IMR-90 (cell line): ENCODE results near the gene ZNF564. TPM values are rescaled to one million over a fixed set of nuclear protein-coding genes. Genes with fewer than 3 reads are reported as not detected.

Experiments
- ATAC-seq: fragments of 200-7000 bp; cut with Tn5 transposase; 2 replicates; pipeline ENCODE4 v1.9.1; 2020; ENCODE audit warnings: low read depth, mild to moderate bottlenecking, moderate library complexity
- BruUV-seq: library from RNA; stranded (reverse); fragments of 400-500 nt; replicated peaks from 2 replicates; lab custom pipeline; 2021; lab: Mats Ljungman, UMichigan
- CTCF ChIA-PET: fragments of 300-600 bp; formaldehyde crosslinking; extraction: SDS; loops from one replicate; lab custom pipeline; 2021; ENCODE audit warnings: antibody characterized with exemption; lab: Yijun Ruan, JAX
- POLR2A ChIA-PET: fragments of 300-600 bp; sonication (Branson Sonifier 250); formaldehyde crosslinking; loops from one replicate; lab custom pipeline; 2022; ENCODE audit warnings: antibody characterized with exemption; ENCODE audit not compliant: unreplicated experiment; lab: Charles Lee
- DNase-seq: peaks from one replicate; pipeline ENCODE4 v3.0.0; 2013
- H2AFZ ChIP-seq: replicated peaks from 2 replicates; pipeline ENCODE3; 2013; ENCODE audit warnings: low read length, mild to moderate bottlenecking; ENCODE audit not compliant: poor library complexity
- H2AK5ac ChIP-seq: 2 replicates; pipeline ENCODE4 v1.6.1; 2013; ENCODE audit warnings: low read depth, low read length, inconsistent platforms
- H2AK9ac ChIP-seq: replicated peaks from 2 replicates; pipeline ENCODE3; 2013; ENCODE audit warnings: mild to moderate bottlenecking, low read depth, low read length, moderate library complexity; ENCODE audit not compliant: poor library complexity
- H2BK120ac ChIP-seq: 2 replicates; pipeline ENCODE4 v1.6.1; 2013; ENCODE audit warnings: low read depth, low read length, inconsistent platforms
- H2BK15ac ChIP-seq: 3 replicates; pipeline ENCODE4 v1.6.1; 2013; ENCODE audit warnings: low read depth, low read length, inconsistent platforms
- H2BK20ac ChIP-seq: 2 replicates; pipeline ENCODE4 v1.6.1; 2013; ENCODE audit warnings: low read depth, mild to moderate bottlenecking, inconsistent platforms, low read length, moderate library complexity
- H2BK5ac ChIP-seq: 2 replicates; pipeline ENCODE4 v1.6.1; 2013; ENCODE audit warnings: mild to moderate bottlenecking, low read depth, low read length, inconsistent platforms; ENCODE audit not compliant: poor library complexity, severe bottlenecking
- H3K14ac ChIP-seq: replicated peaks from 2 replicates; pipeline ENCODE4 v1.6.1; 2013; ENCODE audit warnings: low read depth, low read length, inconsistent platforms
- H3K18ac ChIP-seq: 2 replicates; pipeline ENCODE4 v1.6.1; 2013; ENCODE audit warnings: low read depth, low read length, control low read depth
- H3K23ac ChIP-seq: 2 replicates; pipeline ENCODE4 v1.6.1; 2013; ENCODE audit warnings: low read depth, low read length, inconsistent platforms
- H3K27ac ChIP-seq: 2 replicates; pipeline ENCODE4 v1.5.1; 2013; ENCODE audit warnings: mild to moderate bottlenecking, control low read depth, low read length; ENCODE audit not compliant: insufficient read depth
- H3K27me3 ChIP-seq: 2 replicates; pipeline ENCODE4 v1.6.1; 2013; ENCODE audit warnings: low read length; ENCODE audit not compliant: control insufficient read depth, insufficient read depth
- H3K36me3 ChIP-seq: 2 replicates; pipeline ENCODE4 v1.6.1; 2013; ENCODE audit warnings: low read length, mixed read lengths; ENCODE audit not compliant: control insufficient read depth, insufficient read depth
- H3K4ac ChIP-seq: 2 replicates; pipeline ENCODE4 v1.6.1; 2013; ENCODE audit warnings: low read depth, low read length, inconsistent platforms
- H3K4me1 ChIP-seq: 2 replicates; pipeline ENCODE4 v1.6.1; 2013; ENCODE audit warnings: low read length, mixed read lengths; ENCODE audit not compliant: control insufficient read depth, insufficient read depth
- H3K4me2 ChIP-seq: 2 replicates; pipeline ENCODE4 v1.6.1; 2013; ENCODE audit warnings: low read depth, mild to moderate bottlenecking, control low read depth, low read length, moderate library complexity
- H3K4me3 ChIP-seq: 2 replicates; pipeline ENCODE4 v1.5.1; 2013; ENCODE audit warnings: low read depth, mild to moderate bottlenecking, control low read depth, low read length, moderate library complexity; ENCODE audit not compliant: insufficient read depth
- H3K56ac ChIP-seq: 2 replicates; pipeline ENCODE4 v1.6.1; 2013; ENCODE audit warnings: low read length, inconsistent platforms; ENCODE audit not compliant: insufficient read depth; ENCODE audit errors: extremely low read depth
- H3K79me1 ChIP-seq, 2 experiments: 2 replicates each; pipeline ENCODE4 v1.6.1; 2013; ENCODE audit warnings: low read length in 2 of 2, inconsistent platforms in 1 of 2, low read depth in 1 of 2
- H3K9ac ChIP-seq: 2 replicates; pipeline ENCODE4 v1.6.1; 2013; ENCODE audit warnings: low read depth, low read length, control low read depth
- H3K9me1 ChIP-seq: 2 replicates; pipeline ENCODE4 v1.6.1; 2013; ENCODE audit warnings: low read length, inconsistent platforms; ENCODE audit not compliant: insufficient read depth
- H3K9me3 ChIP-seq: 2 replicates; pipeline ENCODE4 v1.6.1; 2013; ENCODE audit warnings: low read length; ENCODE audit not compliant: control insufficient read depth, insufficient read depth
- H4K20me1 ChIP-seq: 2 replicates; pipeline ENCODE4 v1.6.1; 2013; ENCODE audit warnings: low read length, inconsistent platforms; ENCODE audit not compliant: insufficient read depth
- H4K5ac ChIP-seq: 2 replicates; pipeline ENCODE4 v1.6.1; 2013; ENCODE audit warnings: mild to moderate bottlenecking, low read depth, low read length, control low read depth
- H4K8ac ChIP-seq, 2 experiments: 2 replicates each; pipeline ENCODE4 v1.6.1; 2013; ENCODE audit warnings: low read depth in 2 of 2, low read length in 2 of 2, control low read depth in 1 of 2, inconsistent platforms in 1 of 2
- H4K91ac ChIP-seq: 2 replicates; pipeline ENCODE4 v1.6.1; 2013; ENCODE audit warnings: low read depth, low read length, inconsistent platforms; ENCODE audit not compliant: insufficient read depth
- CHD1 ChIP-seq: IDR thresholded peaks from 2 replicates; pipeline ENCODE4 v1.6.1; 2012; ENCODE audit warnings: low read depth, low read length, improper control_type of control experiment
- RFX5 ChIP-seq: IDR thresholded peaks from 2 replicates; pipeline ENCODE4 v1.8.0; 2012; ENCODE audit warnings: low read depth, mild to moderate bottlenecking, low read length, moderate library complexity
- WGBS, 2 experiments: methylation state at CpG; one replicate each; pipeline versions ENCODE4 v1.1.5 to v1.1.7; 2013; ENCODE audit warnings: missing lambda C conversion rate in 2 of 2; ENCODE audit not compliant: insufficient read length in 1 of 2; ENCODE audit errors: extremely low coverage in 2 of 2; 5-methylcytosine and 5-hydroxymethylcytosine counted together
- dilution Hi-C: fragments of 300-500 bp; cut with HindIII; formaldehyde crosslinking; loops from one replicate; pipeline ENCODE4 v1.14.3; 2018; ENCODE audit warnings: low sequenced_read_pairs; ENCODE audit not compliant: unreplicated experiment
- in situ Hi-C: fragments of 300-500 bp; cut with MboI; formaldehyde crosslinking; loops from 3 replicates; pipeline ENCODE4 v1.14.3; 2019; ENCODE audit warnings: low sequenced_read_pairs, inconsistent platforms, mixed read lengths
- intact Hi-C: fragments of 100-400 bp; cut with micrococcal nuclease; formaldehyde crosslinking; loops from 2 replicates; pipeline ENCODE4 v1.10.0; 2022
- polyA plus RNA-seq, 3 experiments: library from polyadenylated mRNA; depleted of rRNA; stranded (reverse); fragments of >200 nt; gene quantifications; 2 replicates each; pipeline ENCODE4 v1.2.3, GENCODE V29; 2012; ENCODE audit warnings: low replicate concordance in 1 of 3
- total RNA-seq: library from RNA; depleted of rRNA; stranded (reverse); fragments of >200 nt; gene quantifications from 2 replicates; pipeline ENCODE4 v1.2.3, GENCODE V29; 2012

ZNF564 gene
- total and polyA plus RNA-seq, 2 of the 4 experiments (the other 2 are of a cell fraction): 1.5 to 6.3 TPM

DNA sequence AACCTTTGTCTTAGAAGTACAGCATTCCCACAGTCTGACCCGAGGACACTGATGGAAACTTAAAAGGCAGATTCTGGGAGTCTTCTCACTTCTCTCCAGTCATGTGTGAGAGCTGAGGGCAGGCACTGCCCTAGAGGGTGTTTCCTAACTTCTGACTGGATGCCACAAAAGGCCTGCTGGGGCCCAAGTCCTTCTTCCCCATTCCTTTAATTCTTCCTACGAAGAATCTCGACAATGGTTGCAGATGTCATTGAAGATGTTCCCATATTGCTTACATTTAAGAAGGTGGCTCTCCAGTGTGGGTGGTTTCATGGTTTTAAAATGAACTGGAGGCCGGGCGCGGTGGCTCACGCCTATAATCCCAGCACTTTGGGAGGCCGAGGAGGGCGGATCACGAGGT is 27.4 kb upstream of the ZNF564 start:
- intact Hi-C loops: no loop called here
- H3K56ac ChIP-seq: no peak overlapping the region
- no peak overlapping the region for H3K23ac ChIP-seq
- H2AK9ac ChIP-seq: no peak overlapping the region
- H3K9ac ChIP-seq: no peak overlapping the region
- H3K79me1 ChIP-seq: 0 out of 4 replicates have a peak, but pooled peaks cover 0 to 3% of the 10 kb centered on the region in 2 experiments
- H4K91ac ChIP-seq: no peak overlapping the region
- DNase-seq: no peak
- no peak overlapping the region for H2BK15ac ChIP-seq
- no peaks in the 10 kb centered on the region for H3K9me1 ChIP-seq
- ChIA-PET CTCF (interaction anchor here (0.7 kb wide), 1 partner anchor 217 kb away, joined by 4 read pairs; no protein-coding TSS in a partner anchor), POLR2A (no interaction called here)
- dilution Hi-C loops: no loop called here
- no peaks in the 10 kb centered on the region for H3K27me3 ChIP-seq
- no peak for TF ChIP-seq RFX5
- no peak for TF ChIP-seq CHD1
- no peak overlapping the region for H3K4me2 ChIP-seq
- in situ Hi-C loops: no loop called here
- no peak overlapping the region for H4K5ac ChIP-seq
- BruUV-seq: no TSS peak
- H2AFZ ChIP-seq: no peak overlapping the region
- H3K36me3 ChIP-seq: peaks cover 36% of the 10 kb centered on the region
- peaks cover 37% of the 10 kb centered on the region for H3K9me3 ChIP-seq
- no peak overlapping the region for H3K27ac ChIP-seq
- ATAC-seq: no peak
- no peak overlapping the region for H2AK5ac ChIP-seq
- no peak overlapping the region for H4K8ac ChIP-seq
- no peak overlapping the region for H3K4ac ChIP-seq
- H2BK20ac ChIP-seq: no peak overlapping the region
- no peak overlapping the region for H3K14ac ChIP-seq
- 100% methylated on average over 1 of the region's 10 CpGs; no CpG with 5 or more reads in 1 of the 2 experiments for WGBS, 2 experiments
- no peak overlapping the region for H3K18ac ChIP-seq
- H4K20me1 ChIP-seq: no peaks in the 10 kb centered on the region
- no peak overlapping the region for H3K4me3 ChIP-seq
- no peak overlapping the region for H2BK120ac ChIP-seq
- H3K4me1 ChIP-seq: no peaks in the 10 kb centered on the region; the same call in 1 of the 2 replicates
- no peak overlapping the region for H2BK5ac ChIP-seq
